ENCODE results near the gene PLXNC1.

GRCh38 chr12:94103986-94104385 is 44.4 kb upstream of the PLXNC1 start:
- TF ChIP-seq CTCF (conservative IDR thresholded peaks at IDR 0.05; ENCODE audit: low read length) (no peak), EZH2phosphoT487 (IDR thresholded peaks at IDR 0.05; ENCODE audit: borderline replicate concordance) (no peak)

Measured in Loucy (cell line).